Stimulated activated CD8-positive, alpha-beta memory T cell treated with anti-CD3 and anti-CD28 coated beads, Interleukin-15, amount 100 ng/mL, for 1 hour (primary cell): ENCODE data around the gene OR4E1.
"Not testable (repeated sequence)": the region's sequence is repeated elsewhere in the genome, so short reads cannot be mapped to it uniquely, and the experiment has no call there.

Experiments
- DNase-seq: peaks from one replicate; pipeline ENCODE4 v3.0.0-alpha.2; 2020; ENCODE audit warnings: low read depth

Gene OR4E1, protein sequence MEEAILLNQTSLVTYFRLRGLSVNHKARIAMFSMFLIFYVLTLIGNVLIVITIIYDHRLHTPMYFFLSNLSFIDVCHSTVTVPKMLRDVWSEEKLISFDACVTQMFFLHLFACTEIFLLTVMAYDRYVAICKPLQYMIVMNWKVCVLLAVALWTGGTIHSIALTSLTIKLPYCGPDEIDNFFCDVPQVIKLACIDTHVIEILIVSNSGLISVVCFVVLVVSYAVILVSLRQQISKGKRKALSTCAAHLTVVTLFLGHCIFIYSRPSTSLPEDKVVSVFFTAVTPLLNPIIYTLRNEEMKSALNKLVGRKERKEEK

DNA sequence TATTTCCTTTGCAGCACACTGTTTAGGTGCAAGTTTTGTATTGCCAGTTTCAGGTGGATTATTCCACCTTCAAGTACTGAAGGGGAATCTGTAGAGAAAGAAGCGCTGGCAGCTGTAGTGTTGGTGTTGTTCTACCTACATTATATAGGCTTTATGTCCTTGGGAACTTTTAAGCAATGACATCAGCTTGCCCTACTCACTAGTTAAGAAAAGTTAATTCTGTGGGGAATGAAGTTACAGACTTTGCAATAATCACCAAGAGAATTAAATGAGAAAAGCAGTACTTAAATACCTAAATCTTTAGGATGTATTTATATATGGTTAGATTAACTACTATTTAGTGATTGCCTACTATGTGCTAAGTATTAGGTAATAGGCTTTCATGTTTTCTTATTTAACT is at the start of gene OR4E1:
TSS of gene OR4E1 (minus strand) at position 101 of the 400 bp plus-strand sequence. CDS start 2,883 bp downstream, outside the sequence.
- DNase-seq: no peak

DNA sequence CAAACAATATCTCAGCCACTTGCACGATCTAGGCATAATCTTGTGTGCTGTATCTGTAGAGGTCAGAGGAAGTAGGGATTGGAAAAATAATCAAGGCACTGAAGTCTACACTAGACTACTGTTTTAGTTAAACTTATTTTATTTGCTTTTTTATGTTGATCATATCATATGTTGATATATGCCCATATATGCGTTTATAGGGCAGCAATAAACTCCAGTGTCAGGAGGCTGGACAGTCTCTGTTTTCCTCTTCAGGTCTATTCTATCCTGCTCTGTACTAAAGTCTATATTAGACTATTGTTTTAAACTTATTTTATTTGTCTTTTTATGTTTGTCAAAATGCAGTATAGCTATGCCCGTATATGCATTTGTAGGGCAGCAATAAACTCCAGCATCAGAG is 47.9 kb upstream of the OR4E1 start:
- no peak for DNase-seq

DNA sequence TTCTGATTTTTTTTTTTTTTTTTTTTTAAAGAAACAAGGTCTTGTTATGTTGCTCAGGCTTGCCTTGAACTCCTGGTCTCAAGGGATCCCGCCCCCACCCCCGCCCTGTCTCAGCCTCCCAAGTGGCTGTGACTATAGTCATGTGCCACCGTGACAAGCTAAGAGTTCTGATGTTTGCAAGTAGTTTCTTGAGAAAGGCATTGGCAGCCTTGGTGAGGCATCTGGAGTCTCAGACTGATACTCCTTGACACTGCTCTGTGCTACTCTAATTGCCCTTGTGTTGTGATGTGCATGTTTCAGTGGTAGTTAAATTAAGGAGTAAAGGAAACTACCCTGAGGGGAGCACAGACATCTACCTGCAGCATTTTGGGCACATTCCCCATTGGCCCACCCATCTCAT is 46.2 kb upstream of the OR4E1 start:
- DNase-seq: no peak

DNA sequence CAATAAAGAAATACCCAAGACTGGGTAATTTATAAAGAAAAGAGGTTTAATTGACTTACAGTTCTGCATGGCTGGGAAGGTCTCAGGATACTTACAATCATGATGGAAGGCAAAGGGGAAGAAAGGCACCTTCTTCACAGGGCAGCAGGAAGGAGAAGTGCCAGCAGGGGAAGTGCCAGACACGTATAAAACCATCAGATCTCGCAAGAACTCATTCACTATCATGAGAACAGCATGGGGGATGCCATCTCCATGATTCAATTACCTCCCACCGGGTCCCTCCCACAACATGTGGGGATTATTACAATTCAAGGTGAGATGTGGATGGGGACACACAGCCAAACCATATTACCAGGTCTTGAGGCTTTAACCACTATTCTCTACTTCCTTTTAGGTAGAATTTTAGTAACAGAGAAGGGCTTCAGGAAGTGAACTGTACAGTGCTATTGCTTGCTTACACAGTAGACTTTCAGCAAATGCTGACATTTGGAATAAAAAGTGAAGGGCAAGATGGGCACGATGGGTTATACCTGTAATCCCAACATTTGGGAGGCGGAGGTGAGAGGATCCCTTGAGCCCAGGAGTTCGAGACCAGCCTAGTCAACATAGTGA is 40.8 kb upstream of the OR4E1 start:
- no peak for DNase-seq

DNA sequence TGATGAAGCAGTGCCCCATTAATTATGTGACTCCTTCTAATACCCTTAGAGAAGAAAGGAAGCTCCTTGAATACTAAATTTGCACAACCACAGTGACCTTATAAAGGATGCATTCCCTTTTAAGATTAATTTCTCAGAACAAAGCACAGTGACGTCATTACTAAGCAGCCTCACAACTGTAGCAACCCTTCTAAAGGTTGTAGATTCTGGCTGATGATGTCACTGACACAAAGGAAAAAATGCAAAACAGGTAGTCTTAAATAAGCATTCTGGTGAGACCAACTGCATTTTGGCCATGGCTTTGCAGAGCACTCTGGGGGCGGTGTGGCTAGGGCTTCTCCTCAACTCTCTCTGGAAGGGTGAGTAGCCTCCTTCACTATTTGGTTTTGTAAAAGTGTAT is 38.4 kb upstream of the OR4E1 start:
- no peak for DNase-seq

DNA sequence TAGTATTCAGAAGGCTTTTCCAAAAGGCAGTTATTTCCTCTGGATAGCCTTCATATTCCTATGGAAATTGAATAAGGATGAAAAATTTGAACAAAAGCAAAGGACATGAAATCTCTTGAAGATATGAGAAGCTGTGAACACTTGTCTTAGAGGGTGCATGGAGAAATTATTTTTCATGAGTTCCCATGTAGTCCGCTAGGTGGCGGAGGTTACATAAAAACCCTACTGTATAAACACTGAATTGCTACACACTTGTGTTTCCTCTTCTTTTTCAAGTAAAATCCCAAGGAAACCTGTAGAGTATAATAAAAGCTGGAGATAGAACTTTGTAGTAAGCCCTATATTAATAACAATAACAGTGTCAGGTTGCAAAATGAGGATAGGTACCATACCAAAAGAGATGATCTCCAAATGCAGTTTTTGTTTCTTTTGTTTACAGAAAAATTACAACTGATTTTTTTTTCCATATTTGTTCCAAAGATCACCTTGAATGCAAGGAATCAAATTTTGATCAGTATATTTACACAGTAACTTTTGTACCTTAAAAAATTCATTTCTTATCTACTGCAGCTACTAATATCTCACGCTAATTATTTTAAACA is 37.8 kb upstream of the OR4E1 start:
- no peak for DNase-seq

DNA sequence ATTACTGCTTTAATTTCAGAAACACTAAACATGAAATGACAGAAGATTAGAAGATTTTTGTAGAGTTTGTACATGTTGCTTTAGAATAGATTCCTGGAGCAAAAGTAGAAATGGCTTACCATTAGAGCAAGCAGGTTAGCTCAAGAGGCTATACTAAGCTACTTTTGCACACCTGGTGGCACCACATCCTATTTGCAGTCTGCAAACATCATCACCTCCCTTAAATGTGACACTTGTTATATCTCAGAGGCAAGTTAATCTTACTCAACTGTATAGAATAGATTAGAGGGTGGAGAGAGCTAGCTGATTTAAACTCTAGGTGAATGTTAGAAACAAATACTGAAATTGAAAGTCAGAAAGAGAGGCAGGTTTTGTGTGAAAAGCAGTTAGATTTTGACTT is 30.7 kb upstream of the OR4E1 start:
- DNase-seq: no peak

DNA sequence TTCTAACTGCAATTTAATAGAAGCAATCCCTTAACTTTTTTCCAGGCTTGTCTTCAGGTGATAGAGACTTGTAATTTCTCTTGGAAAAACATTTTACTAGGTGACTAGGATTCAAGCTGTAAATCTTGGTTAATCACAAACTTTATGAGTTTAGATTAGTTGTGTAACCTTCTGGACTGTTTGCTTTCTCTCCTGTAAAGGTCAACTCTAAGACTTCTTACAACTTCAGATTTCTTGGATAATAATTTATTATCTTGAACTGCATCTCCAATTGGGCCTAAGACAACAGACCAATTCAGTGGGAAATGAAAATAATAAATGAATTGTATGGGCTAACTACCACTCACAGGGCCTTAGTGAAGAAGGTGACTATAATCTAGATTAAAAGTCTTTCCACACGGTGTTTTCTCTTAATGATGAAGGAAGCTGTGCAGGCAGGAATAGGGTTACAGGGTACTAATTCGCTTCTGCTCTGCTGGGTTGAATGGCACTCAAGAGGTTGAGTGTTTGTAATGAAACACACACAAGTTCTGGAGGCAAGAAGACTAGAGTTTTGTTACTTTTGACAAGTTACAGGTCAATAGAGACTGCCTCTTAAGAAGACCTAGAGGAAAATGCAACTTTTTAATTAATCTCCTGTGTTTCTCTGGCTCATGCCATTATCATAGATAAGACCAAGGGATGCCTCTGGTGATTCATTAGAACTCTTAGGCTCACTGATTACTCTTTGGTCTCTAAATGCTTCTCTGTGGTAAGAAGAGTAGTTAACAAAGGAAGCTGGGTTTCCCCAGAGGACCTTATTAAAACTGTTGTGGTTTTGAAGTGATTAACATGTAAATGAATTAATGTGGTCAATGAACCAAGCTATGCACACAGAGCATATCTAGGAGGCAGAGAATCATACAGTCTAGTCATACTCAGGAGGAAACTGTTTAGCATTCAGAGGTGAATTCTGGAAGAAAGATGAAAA is 30.0 kb upstream of the OR4E1 start:
- no peak for DNase-seq

DNA sequence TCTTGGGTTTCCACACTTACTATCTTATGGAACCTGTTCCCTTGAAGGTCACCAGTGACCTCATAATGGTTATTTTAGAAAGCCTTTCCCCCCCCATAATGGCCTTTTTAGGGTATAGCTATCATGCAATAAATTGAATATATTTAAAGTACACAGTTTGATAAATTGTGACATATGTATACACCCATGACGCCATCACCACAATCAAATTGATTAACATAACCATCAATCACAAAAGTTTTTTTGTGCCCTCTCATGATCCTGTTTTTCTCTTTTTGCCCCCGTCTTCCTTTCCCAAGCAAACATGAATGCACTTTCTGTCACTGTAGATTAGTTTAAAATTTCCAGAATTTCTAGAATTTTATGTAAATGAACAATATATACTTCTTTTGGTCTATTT is 28.7 kb upstream of the OR4E1 start:
- no peak for DNase-seq

DNA sequence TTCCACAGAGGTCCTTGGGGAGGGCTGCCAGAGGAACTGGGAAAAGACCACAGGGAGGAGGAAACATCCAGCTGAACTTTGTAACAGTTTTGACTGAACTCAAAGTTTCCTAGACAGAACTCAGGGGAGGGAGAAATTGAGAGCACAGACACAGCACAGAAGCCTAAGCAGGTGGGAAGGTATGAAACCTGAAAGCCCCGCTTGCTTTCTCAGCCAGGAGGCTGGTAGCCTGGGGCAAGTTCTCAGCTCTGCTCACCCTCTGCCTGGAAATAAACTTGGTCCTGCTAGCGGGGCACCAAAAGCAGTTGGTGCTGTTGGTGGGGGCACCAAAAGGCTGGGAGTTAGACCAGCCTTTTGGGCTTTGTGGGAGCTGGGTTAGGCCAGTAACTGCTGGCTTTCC is 25.9 kb upstream of the OR4E1 start:
- DNase-seq: no peak

DNA sequence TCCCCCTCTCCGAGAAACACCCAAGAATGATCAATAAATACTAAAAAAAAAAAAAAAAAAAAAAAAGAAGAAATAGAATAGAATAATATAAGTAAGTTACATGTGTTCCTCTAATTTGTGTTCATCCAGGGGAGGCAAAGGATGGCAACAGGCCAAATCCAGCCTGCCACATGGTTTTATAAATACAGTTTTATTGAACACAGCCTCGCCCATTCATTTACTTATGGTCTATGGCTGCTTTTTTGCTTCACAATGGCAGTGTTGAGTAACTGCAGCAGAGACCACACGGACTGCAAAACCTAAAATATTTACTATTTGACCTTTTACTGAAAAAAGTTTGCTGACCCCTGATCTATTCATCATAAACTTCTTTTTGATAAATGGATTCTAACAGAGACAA is 24.9 kb upstream of the OR4E1 start:
- not testable (repeated sequence) for DNase-seq

DNA sequence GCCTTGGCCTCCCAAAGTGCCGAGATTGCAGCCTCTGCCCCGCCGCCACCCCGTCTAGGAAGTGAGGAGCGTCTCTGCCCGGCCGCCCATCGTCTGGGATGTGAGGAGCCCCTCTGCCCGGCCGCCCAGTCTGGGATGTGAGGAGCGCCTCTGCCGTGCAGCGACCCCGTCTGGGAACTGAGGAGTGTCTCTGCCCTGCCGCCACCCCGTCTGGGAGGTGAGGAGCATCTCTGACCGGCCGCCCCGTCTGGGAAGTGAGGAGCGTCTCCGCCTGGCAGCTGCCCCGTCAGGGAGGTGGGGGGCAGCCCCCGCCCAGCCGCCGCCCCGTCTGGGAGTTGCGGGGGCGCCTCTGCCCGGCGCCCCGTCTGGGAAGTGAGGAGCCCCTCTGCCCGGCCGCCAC is 24.0 kb upstream of the OR4E1 start:
- DNase-seq: not testable (repeated sequence)

DNA sequence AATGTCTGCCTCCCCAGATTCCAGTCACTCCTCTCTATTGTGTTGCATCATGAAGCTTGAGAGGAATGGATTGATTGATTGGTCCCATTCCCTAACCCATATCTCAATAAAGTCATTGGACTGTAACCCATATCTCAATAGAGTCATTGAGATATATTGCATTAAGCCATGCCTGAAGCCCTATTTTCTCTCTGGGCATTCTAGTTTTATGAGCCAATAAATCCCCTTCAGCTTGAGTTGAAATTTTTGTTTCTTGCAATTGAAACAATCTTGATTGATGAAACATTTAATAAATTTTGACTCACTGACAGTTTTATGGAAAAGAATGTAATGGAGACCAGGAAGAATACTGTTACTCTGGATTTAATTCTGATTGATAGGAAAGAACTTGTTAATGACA is 20.8 kb upstream of the OR4E1 start:
- no peak for DNase-seq

DNA sequence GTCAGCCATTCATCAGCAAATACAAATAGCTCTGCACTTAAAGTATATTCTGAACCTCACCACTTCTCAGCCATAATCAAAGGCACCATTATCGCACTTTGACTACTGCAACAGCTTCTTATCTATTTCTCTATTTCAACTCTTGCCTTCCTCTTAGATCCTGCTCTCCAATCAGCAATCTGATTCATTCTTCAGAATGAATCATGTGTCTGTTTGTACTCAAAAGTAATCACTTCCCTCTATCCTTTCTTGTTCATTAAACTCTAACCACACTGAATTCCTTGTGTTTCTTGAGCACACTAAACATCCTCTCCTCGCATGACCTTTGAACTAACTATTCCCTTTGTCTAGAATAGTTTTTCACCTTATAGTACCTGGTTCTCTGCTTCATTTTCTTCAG is 12.8 kb upstream of the OR4E1 start:
- no peak for DNase-seq

DNA sequence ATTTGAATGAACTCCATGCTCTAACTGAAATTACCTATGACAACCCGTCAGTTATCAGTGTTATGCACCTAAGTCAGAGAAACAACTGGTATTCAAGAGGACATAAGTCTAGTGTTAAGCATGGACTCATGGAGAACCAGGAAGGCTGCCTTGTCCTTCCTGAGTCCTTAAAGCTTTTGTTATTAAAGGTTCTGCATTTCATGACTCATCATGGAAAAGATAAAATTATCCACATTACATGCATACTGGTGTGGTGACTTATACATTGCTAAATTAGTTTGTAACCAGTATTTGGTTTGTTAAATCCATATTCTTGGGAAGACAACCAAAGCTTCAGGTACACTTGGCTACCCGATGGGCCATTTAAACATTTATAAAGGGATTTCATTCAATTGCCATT is 6.5 kb upstream of the OR4E1 start:
- DNase-seq: no peak

DNA sequence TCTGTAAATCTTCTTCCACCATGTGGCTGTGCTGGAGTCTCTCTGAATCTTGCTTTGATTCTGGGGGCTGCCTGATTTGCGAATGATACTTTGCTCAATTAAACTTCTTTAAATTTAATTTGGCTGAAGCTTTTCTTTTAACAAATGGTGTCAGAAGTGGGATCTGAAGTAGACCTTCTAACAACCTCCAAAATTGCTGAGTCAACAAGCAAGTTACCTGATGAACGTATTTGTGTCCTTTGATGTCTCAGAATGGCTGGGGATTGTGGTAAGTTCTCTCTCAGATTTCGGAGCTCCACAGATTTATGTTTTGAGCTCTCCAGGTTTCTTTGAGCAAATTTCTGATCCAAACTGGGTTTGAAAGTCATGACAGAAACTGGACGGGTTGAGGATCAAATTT is 1.9 kb upstream of the OR4E1 start:
- no peak for DNase-seq

DNA sequence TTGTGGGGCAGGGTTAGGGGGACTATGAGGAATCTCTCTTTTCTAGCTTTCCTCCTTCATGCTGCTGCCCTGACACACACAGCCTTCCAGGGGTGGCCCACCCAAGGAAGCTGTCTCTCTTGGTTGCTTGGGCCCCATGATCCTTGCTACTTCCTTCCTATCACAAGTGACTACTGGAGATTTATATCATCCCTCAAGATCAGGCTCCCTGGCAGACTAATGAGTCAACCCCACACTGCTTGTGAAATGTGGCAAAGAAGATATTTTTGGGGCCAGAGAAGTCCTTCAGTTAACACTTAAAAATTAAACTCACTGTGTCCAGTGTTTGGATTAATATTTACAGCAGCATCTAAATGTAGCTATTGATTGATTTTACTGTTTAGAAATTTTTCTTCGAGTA is 1.5 kb downstream of the OR4E1 start:
- DNase-seq: no peak

DNA sequence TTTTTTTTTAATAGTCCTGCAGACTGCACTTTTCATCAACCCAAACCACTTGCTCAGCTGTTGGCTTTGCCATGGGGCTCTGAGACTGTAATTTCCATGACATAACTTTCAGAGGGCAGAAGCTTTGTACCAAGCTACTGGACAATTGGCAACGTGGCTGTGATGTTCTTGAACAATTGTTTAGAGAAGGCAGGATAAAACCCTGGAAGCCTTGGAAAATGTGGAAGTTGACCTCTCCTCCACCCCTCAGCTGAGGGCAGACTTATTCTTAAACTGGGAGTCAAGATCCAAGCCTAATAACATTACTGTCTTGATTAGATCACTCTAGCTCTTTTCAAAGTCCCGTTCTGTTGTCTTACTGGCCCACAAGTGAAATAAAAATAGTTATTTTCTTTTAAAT is 2.2 kb downstream of the OR4E1 start:
- DNase-seq: no peak

DNA sequence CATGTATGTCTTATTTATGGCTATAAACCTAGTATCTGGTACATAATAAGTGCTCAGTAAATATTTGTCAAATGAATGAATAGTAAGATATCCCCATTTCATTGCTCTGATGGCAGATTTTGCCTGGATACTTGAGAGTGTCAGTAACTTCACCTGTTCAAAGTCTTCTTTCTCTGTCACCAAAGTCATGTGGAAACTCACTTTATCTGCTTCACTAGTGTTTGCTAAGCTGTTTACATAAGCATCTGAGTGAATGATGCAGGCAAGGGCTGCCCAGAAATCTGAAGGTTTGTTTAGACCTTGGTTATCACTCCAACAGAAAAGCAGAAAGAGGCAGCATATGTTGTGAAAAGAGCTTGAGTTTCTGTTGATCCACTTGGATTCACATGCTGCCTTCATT is 4.3 kb downstream of the OR4E1 start:
- DNase-seq: no peak

DNA sequence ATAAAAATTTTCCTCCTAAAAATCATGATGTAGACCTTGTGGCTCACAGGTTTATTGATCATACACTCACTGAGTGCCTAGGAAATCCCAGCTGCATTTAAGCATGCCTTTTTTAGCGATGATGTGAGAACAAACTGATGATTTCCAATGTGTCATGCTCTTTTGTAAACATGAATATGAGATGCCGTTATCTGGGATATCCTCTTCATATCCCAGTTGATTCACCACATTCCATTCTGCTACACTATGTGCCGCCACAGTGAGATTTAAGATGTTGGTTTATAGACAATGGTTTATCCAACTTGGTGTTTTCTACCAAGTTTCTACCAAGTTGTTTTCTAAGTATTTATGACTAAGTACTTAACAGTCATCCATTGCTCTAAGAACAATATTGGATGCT is 5.2 kb downstream of the OR4E1 start:
- DNase-seq: no peak

DNA sequence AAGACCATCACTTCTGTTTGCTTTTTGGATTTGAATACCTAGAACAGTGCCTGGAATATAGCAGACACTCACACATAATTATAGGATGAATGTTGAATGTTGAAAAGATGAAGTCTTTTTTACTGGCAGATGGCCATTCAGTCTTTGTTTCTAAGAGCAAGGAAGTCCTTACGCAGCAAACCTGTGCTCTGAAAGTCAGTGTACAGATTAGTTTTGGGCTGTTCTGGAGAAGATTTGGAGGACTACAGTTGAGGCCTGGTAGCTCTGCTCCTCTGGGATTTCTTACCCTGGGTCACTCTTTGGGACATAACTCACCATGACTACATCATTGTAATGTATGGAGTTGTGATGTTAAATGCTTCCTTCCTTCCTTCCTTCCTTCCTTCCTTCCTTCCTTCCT is 16.6 kb downstream of the OR4E1 start:
- no peak for DNase-seq

DNA sequence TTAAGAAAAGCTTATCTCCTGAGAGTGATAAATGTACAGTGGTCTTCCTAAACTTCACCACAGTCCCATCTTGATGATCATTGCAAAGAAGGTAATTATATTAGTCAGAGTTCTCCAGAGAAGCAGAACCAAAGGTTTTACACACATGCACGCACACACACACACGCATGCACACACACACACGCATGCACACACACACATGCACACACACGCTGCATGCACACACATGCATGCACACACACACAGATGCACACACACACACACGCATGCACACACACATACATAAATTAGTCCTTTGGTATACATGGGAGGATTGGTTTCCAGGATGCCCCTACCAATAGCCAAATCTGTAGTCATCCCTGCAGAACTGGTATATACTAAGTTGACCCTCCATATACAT is 19.4 kb downstream of the OR4E1 start:
- no peak for DNase-seq
